ENCODE results near the gene ANO6.
A peak's percentile ranks its signal among the peaks of the same experiment; 100 is the strongest.

The ANO6 gene

GRCh38 chr12:45416126-45416525, 200.2 kb downstream of the ANO6 start:
- no peak for DNase-seq

- DNase-seq = no peak
These were observed 202.6 kb downstream of the ANO6 start for GRCh38 chr12:45418520-45418919.

- DNase-seq = no peak
These were observed 203.5 kb downstream of the ANO6 start for GRCh38 chr12:45419317-45419814.

GRCh38 chr12:45421736-45422135, 205.8 kb downstream of the ANO6 start:
- no peak for DNase-seq

- DNase-seq = no peak
These were observed 208.0 kb downstream of the ANO6 start for GRCh38 chr12:45423931-45424330.

- DNase-seq = peak; percentile 86
These were observed 209.5 kb downstream of the ANO6 start for GRCh38 chr12:45425426-45425825.

GRCh38 chr12:45426294-45426693, 210.4 kb downstream of the ANO6 start:
- DNase-seq = no peak

- no peak for DNase-seq
These were observed 211.1 kb downstream of the ANO6 start for GRCh38 chr12:45427042-45427441.

GRCh38 chr12:45429831-45430230, 213.9 kb downstream of the ANO6 start:
- DNase-seq = no peak

- DNase-seq = no peak
These were observed 215.2 kb downstream of the ANO6 start for GRCh38 chr12:45431126-45431525.

GRCh38 chr12:45432710-45433109, 216.8 kb downstream of the ANO6 start:
- no peak for DNase-seq

GRCh38 chr12:45433441-45433868, 217.6 kb downstream of the ANO6 start:
- DNase-seq = no peak

- no peak for DNase-seq
These were observed 218.2 kb downstream of the ANO6 start for GRCh38 chr12:45434094-45434493.

- DNase-seq = no peak
These were observed 220.2 kb downstream of the ANO6 start for GRCh38 chr12:45435945-45436710.

- peak; percentile 16 for DNase-seq
These were observed 223.1 kb downstream of the ANO6 start for GRCh38 chr12:45439039-45439438.

GRCh38 chr12:45446013-45446412, 230.1 kb downstream of the ANO6 start:
- peak; percentile 9 for DNase-seq

- DNase-seq = no peak
These were observed 242.3 kb downstream of the ANO6 start for GRCh38 chr12:45458238-45458637.

GRCh38 chr12:45458854-45459807, 243.2 kb downstream of the ANO6 start:
- no peak for DNase-seq

GRCh38 chr12:45462506-45462905, 246.6 kb downstream of the ANO6 start:
- no peak for DNase-seq

GRCh38 chr12:45464699-45465098, 248.8 kb downstream of the ANO6 start:
- peak; percentile 4 for DNase-seq

- no peak for DNase-seq
These were observed 253.1 kb downstream of the ANO6 start for GRCh38 chr12:45468751-45469615.

GRCh38 chr12:45469902-45470301, 254.0 kb downstream of the ANO6 start:
- no peak for DNase-seq

GRCh38 chr12:45473636-45474035, 257.7 kb downstream of the ANO6 start:
- DNase-seq = no peak
